Measurements from ENCODE around the gene SPATA21. TPM values are rescaled to one million over a fixed set of nuclear protein-coding genes. Genes with fewer than 3 reads are reported as not detected.

The SPATA21 gene
- polyA plus RNA-seq, 3 donors, result not detected

- H2AFZ ChIP-seq (ENCODE audit: insufficient read depth, low read depth, low read length, poor library complexity, severe bottlenecking), result no peak overlapping the region
- no peak for TF ChIP-seq CTCF (IDR thresholded peaks at IDR 0.05)
- Mint-ChIP-seq H3K4me3 (no peak overlapping the region), H3K9me3 (peaks cover 0 to 5% (median 0%) of the 10 kb centered on the region in 7 donors), H3K27me3 (ENCODE audit: low read depth in 3 of 3) (no peaks in the 10 kb centered on the region), H3K4me1 (peaks cover 47% of the 10 kb centered on the region), H3K36me3 (peaks cover 52 to 70% of the 10 kb centered on the region in 2 donors), H3K27ac (peak overlapping the region in 6 of 7 donors; percentile 78 to 93 (median 85))
- intact Hi-C loops (cut with micrococcal nuclease), result no loop called here
- peak overlapping the region; percentile 2 to 69 for H3K27ac ChIP-seq (ENCODE audit: low read depth in 1 of 2, low read length in 2 of 2)
- H3K4me1 ChIP-seq (ENCODE audit: control insufficient read depth in 1 of 2, insufficient read depth in 2 of 2, low read length in 2 of 2), result peaks cover 46 to 47% of the 10 kb centered on the region in 2 donors
- no peaks in the 10 kb centered on the region for H3K27me3 ChIP-seq (ENCODE audit: control insufficient read depth in 2 of 2, insufficient read depth in 2 of 2, low read length in 2 of 2)
- peaks cover 49 to 57% of the 10 kb centered on the region in 2 donors for H3K36me3 ChIP-seq (replicated peaks in 1 of 2; ENCODE audit: control insufficient read depth in 1 of 2, insufficient read depth in 2 of 2, low read length in 2 of 2)
- 81% methylated on average over 2 of the region's 4 CpGs for WGBS (ENCODE audit: insufficient coverage)
- peaks cover 64% of the 10 kb centered on the region for H3K79me2 ChIP-seq (ENCODE audit: insufficient read depth, low read length)
- peaks cover 82% of the 10 kb centered on the region for H4K20me1 ChIP-seq (ENCODE audit: insufficient read depth, low read length)
- no peak for DNase-seq
- no peaks in the 10 kb centered on the region for H3K9me3 ChIP-seq (replicated peaks in 1 of 2; ENCODE audit: control insufficient read depth in 1 of 2, insufficient read depth in 1 of 2, low read length in 2 of 2)
- H3K4me2 ChIP-seq (replicated peaks; ENCODE audit: extremely low read depth, low read length, poor library complexity, severe bottlenecking), result no peak overlapping the region
- no peak overlapping the region for H3K4me3 ChIP-seq (replicated peaks in 1 of 3; ENCODE audit: low read depth in 2 of 3, low read length in 3 of 3)
- no peak overlapping the region for H3K9ac ChIP-seq (ENCODE audit: insufficient read depth, low read length, poor library complexity, severe bottlenecking)
Measured at GRCh38 chr1:16445052-16445451, 7.8 kb upstream of the SPATA21 start.

- intact Hi-C loops (cut with micrococcal nuclease), result loop anchor here in 1 of 2 donors (5.0 kb wide), 1 partner anchor 77 kb away; the partner anchor contains the start of gene SZRD1
- H3K9me3 ChIP-seq (replicated peaks in 1 of 2; ENCODE audit: control insufficient read depth in 1 of 2, insufficient read depth in 1 of 2, low read length in 2 of 2), result no peaks in the 10 kb centered on the region
- H2AFZ ChIP-seq (ENCODE audit: insufficient read depth, low read depth, low read length, poor library complexity, severe bottlenecking), result no peak overlapping the region
- H4K20me1 ChIP-seq (ENCODE audit: insufficient read depth, low read length), result peaks cover 73% of the 10 kb centered on the region
- H3K9me3 Mint-ChIP-seq, result peaks cover 0 to 5% (median 0%) of the 10 kb centered on the region in 7 donors
- no peak for TF ChIP-seq CTCF (IDR thresholded peaks at IDR 0.05)
- peak overlapping the region; percentile 73 to 93 (median 84) for H3K27ac Mint-ChIP-seq
- H3K4me3 Mint-ChIP-seq, result peak overlapping the region; percentile 51 to 75
- peaks cover 53 to 54% of the 10 kb centered on the region in 2 donors for H3K4me1 ChIP-seq (ENCODE audit: control insufficient read depth in 1 of 2, insufficient read depth in 2 of 2, low read length in 2 of 2)
- H3K27me3 Mint-ChIP-seq (ENCODE audit: low read depth in 3 of 3), result peaks cover 0 to 2% (median 0%) of the 10 kb centered on the region in 3 donors
- H3K36me3 Mint-ChIP-seq, result peaks cover 43 to 62% of the 10 kb centered on the region in 2 donors
- H3K79me2 ChIP-seq (ENCODE audit: insufficient read depth, low read length), result peaks cover 64% of the 10 kb centered on the region
- no peaks in the 10 kb centered on the region for H3K27me3 ChIP-seq (ENCODE audit: control insufficient read depth in 2 of 2, insufficient read depth in 2 of 2, low read length in 2 of 2)
- H3K27ac ChIP-seq (ENCODE audit: low read depth in 1 of 2, low read length in 2 of 2), result peak overlapping the region; percentile 69
- H3K4me2 ChIP-seq (replicated peaks; ENCODE audit: extremely low read depth, low read length, poor library complexity, severe bottlenecking), result peak overlapping the region; percentile 66
- 47% methylated on average over 5 of the region's 14 CpGs for WGBS (ENCODE audit: insufficient coverage)
- H3K4me3 ChIP-seq (replicated peaks in 1 of 3; ENCODE audit: low read depth in 2 of 3, low read length in 3 of 3), result peak overlapping the region in 1 of 3 experiments; percentile 58
- peak; percentile 35 to 55 (median 53) for DNase-seq
- H3K4me1 Mint-ChIP-seq, result peaks cover 54% of the 10 kb centered on the region
- H3K9ac ChIP-seq (ENCODE audit: insufficient read depth, low read length, poor library complexity, severe bottlenecking), result no peak overlapping the region
- peaks cover 40 to 48% of the 10 kb centered on the region in 2 donors for H3K36me3 ChIP-seq (replicated peaks in 1 of 2; ENCODE audit: control insufficient read depth in 1 of 2, insufficient read depth in 2 of 2, low read length in 2 of 2)
Measured at GRCh38 chr1:16443975-16444770, 6.9 kb upstream of the SPATA21 start.

All from CD14-positive monocyte (primary cell).